Measurements from ENCODE around the gene EGLN1.

GRCh38 chr1:231423648-231424047 lies 1.6 kb upstream of the EGLN1 start:
- TF ChIP-seq E2F4 (IDR thresholded peaks at IDR 0.05; ENCODE audit: low read depth, low read length) (no peak), CTCF (IDR thresholded peaks at IDR 0.05 in 2 of 3, conservative IDR thresholded peaks at IDR 0.05 in 1 of 3; ENCODE audit: control insufficient read depth in 2 of 3, extremely low read depth in 1 of 3, insufficient read depth in 1 of 3, low read depth in 3 of 3, low read length in 3 of 3) (no peak), TAF1 (IDR thresholded peaks at IDR 0.05; ENCODE audit: borderline replicate concordance, low read depth, low read length) (no peak), EZH2 (IDR thresholded peaks at IDR 0.05; ENCODE audit: borderline replicate concordance, control insufficient read depth, low read depth, low read length) (no peak)

All from GM12878 (cell line).